Thymus (tissue), 11 donors: ENCODE data around the gene THSD4. TPM values are rescaled to one million over a fixed set of nuclear protein-coding genes. Genes with fewer than 3 reads are reported as not detected.

Source experiments
- DNase-seq, 9 donors: peaks; one replicate each; pipeline ENCODE4 v3.0.0-alpha.2; 2013; ENCODE audit warnings: low spot score in 9 of 9, low read depth in 6 of 9, missing footprints in 1 of 9
- H3K27ac ChIP-seq, 2 donors: one replicate each; pipeline ENCODE4 v1.5.1; 2013; ENCODE audit warnings: control low read depth in 1 of 2, low read depth in 1 of 2, low read length in 1 of 2, mild to moderate bottlenecking in 1 of 2, moderate library complexity in 1 of 2
- H3K27me3 ChIP-seq, 2 donors: one replicate each; pipeline ENCODE4 v1.5.1; 2013; ENCODE audit warnings: low read length in 1 of 2; ENCODE audit not compliant: control insufficient read depth in 2 of 2, insufficient read depth in 1 of 2
- H3K36me3 ChIP-seq, 2 donors: one replicate each; pipeline ENCODE4 v1.5.1; 2013; ENCODE audit warnings: low read length in 1 of 2, mild to moderate bottlenecking in 1 of 2, moderate library complexity in 1 of 2; ENCODE audit not compliant: control insufficient read depth in 2 of 2, insufficient read depth in 2 of 2
- H3K4me1 ChIP-seq, 2 donors: one replicate each; pipeline ENCODE4 v1.5.1; 2013; ENCODE audit warnings: low read length in 2 of 2; ENCODE audit not compliant: control insufficient read depth in 2 of 2, insufficient read depth in 2 of 2
- H3K4me3 ChIP-seq, 2 donors: one replicate each; pipeline ENCODE4 v1.5.1; 2013; ENCODE audit warnings: low read length in 2 of 2, control low read depth in 1 of 2, mild to moderate bottlenecking in 1 of 2
- H3K9me3 ChIP-seq, 2 donors: one replicate each; pipeline ENCODE4 v1.5.1; 2013; ENCODE audit warnings: low read length in 1 of 2, mild to moderate bottlenecking in 1 of 2; ENCODE audit not compliant: control insufficient read depth in 2 of 2, insufficient read depth in 1 of 2
- WGBS: extraction: QIAGEN DNeasy Blood & Tissue Kit; methylation state at CpG from one replicate; pipeline ENCODE4 v1.1.7; 2013; 5-methylcytosine and 5-hydroxymethylcytosine counted together
- polyA plus RNA-seq: library from polyadenylated mRNA; stranded (reverse); fragments of 200-250 nt; gene quantifications from one replicate; pipeline ENCODE4 v1.2.3, GENCODE V29; 2013
- total RNA-seq: library from RNA; stranded (reverse); fragments of 120-200 nt; gene quantifications from one replicate; pipeline ENCODE4 v1.2.4, GENCODE V29; 2013
- donor health status: healthy.

The THSD4 gene
- total and polyA plus RNA-seq, 2 donors = 1.7 to 2.2 TPM

DNA sequence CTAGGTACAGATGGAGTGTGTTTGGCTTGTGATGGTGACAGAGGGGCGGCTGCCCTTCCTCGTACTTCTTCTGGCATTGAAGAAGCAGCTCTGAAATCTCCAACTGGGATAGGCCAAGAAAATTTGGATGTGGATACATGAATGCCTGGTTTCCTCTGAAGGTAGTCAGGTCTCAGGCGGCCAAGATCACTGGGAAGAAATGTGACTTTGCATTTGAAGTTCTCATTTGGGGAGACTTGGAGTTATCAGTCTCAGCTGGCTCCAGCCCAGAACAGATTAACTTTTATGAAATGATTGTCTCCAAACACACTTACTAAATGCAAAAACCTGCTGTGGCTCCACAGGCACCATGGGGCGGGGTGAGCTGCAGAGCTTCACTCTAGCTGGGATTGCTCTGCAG is 215.9 kb downstream of the THSD4 start:
- no peak for DNase-seq
- Histone ChIP-seq H3K27ac (no peak overlapping the region), H3K9me3 (no peaks in the 10 kb centered on the region), H3K27me3 (no peaks in the 10 kb centered on the region), H3K4me1 (no peaks in the 10 kb centered on the region), H3K36me3 (no peaks in the 10 kb centered on the region), H3K4me3 (no peak overlapping the region)
- WGBS = 96% methylated on average over 4 of the region's 4 CpGs

DNA sequence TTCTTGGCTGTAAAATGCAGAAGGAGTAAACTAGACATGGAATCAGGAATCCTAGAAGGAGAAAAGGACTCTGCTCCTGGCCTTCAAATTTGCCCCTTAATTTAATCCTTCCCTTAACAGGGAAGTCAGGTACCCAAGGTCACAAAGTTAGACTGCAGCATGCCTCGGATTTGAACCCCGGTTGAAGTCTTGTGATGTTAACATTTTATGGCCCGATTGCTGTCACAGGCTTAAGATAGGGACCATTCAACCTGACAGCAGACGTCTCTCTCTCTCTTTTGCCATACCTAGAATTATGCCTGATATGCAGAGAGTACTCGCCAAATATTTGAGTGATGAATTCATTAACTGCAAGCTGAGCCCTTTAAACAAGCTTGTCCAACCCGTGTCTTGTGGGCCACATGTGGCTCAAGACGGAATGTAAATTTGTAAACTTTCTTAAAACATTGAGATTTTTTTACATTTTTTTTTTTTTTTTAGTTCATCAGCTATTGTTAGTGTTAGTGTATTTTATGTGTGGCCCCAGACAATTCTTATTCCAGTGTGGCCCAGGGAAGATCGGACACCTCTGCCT is 217.2 kb downstream of the THSD4 start:
- no peaks in the 10 kb centered on the region for H3K4me1 ChIP-seq

DNA sequence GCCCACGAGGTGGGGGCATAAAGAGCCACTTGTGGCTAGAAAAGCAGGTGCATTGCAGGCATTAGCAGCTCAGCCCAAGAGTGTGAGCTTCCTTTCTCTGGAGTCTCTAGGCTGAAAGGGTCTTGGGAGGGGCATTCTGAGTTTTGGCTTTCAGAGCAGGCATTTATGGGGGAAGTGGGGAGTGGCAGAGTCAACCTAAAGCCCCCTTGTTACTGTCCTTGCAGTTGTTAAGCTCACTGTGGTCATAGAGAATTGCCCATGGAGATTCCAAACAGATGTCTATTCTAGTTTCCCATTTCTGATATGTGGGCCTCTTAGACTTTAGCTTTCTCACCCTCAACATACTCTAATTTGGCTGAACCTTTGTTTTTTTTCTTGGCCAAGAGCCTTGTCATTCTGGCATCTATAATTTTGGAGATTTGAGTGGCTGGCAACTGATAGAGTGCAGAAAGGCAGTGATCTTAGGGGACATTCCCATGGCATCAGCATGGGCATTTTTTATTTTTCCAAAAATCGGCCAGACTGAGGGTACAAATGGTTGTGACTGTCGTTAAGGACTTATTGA is 217.9 kb downstream of the THSD4 start:
- no peak for DNase-seq
- no peak overlapping the region for H3K27ac ChIP-seq
- 71% methylated on average over 3 of the region's 3 CpGs for WGBS

More for the DNA sequence above, 217.2 kb downstream of the THSD4 start:
- no peak overlapping the region for H3K4me3 ChIP-seq
- H3K9me3 ChIP-seq = no peaks in the 10 kb centered on the region
- H3K27ac ChIP-seq = no peak overlapping the region
- DNase-seq = no peak
- no peaks in the 10 kb centered on the region for H3K36me3 ChIP-seq
- no peaks in the 10 kb centered on the region for H3K27me3 ChIP-seq
- 93% methylated on average over 8 of the region's 8 CpGs for WGBS

DNA sequence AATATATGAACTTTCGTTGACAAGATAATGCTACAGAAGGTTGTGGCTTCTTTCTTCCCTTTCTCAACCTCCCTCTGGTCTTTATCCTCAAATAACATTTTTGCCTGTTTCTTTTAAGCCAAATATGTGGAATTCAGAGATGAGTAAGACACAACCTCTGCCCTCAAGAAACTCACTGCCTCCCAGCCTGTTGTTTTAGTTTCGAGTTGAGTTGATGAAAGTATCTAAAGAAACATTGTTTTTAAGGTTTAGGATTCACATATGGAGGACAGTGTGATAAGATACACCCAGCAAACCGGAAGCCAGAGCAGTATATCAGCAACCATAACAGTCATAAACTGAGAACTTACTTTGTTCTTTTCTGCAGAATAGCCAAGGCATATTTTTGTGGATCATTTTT is 218.6 kb downstream of the THSD4 start:
- Histone ChIP-seq H3K9me3 (no peaks in the 10 kb centered on the region), H3K36me3 (no peaks in the 10 kb centered on the region), H3K27ac (no peak overlapping the region), H3K4me1 (no peaks in the 10 kb centered on the region), H3K27me3 (no peaks in the 10 kb centered on the region), H3K4me3 (no peak overlapping the region)
- DNase-seq = no peak
- WGBS = 86% methylated on average over 3 of the region's 3 CpGs

More for the DNA sequence above, 217.9 kb downstream of the THSD4 start:
- Histone ChIP-seq H3K4me3 (no peak overlapping the region), H3K36me3 (no peaks in the 10 kb centered on the region), H3K4me1 (no peaks in the 10 kb centered on the region), H3K9me3 (no peaks in the 10 kb centered on the region), H3K27me3 (no peaks in the 10 kb centered on the region)

DNA sequence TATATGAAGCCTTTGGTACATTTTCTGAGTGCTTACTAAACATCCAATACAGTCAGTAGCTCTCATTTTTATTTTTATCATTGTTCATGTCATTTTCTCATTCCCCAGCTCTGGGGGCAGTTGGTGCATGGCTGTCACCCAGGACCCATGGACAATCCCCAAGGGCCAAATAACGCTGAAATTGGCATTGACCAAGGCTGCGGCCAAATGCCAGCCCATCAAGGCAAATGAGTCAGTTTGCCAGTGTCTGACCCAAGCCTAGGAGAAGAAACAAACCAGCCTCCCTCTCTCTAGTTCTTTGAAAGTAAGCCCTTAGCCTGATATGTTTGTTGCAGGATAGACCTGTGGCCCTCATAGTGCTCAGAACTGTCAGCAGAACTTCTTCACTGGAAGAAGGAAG is 219.2 kb downstream of the THSD4 start:
- no peaks in the 10 kb centered on the region for H3K36me3 ChIP-seq
- no peaks in the 10 kb centered on the region for H3K4me1 ChIP-seq
- DNase-seq = no peak
- H3K27ac ChIP-seq = no peak overlapping the region
- 98% methylated on average over 2 of the region's 2 CpGs for WGBS
- no peaks in the 10 kb centered on the region for H3K27me3 ChIP-seq
- no peaks in the 10 kb centered on the region for H3K9me3 ChIP-seq
- no peak overlapping the region for H3K4me3 ChIP-seq

DNA sequence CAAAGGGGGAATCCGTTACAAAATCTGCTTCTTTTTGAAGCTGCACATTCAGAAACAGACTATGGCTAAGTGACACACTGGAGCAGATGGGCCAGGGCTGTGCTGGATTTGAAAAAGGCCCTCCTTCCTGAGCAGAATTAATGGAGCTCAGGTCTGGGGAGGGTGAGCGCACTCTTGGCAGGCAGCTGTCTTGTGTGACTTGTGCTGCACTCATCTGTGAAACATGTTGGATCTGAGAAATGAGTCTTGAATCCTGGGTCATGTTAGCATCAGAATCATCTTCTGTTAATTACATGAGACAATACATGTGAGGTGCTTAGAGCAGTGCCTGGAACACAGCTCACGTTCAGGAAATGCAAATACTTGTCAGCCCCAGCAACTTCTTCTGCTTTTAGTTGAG is 219.6 kb downstream of the THSD4 start:
- H3K27me3 ChIP-seq = no peaks in the 10 kb centered on the region
- no peak for DNase-seq
- no peaks in the 10 kb centered on the region for H3K9me3 ChIP-seq
- no peaks in the 10 kb centered on the region for H3K4me1 ChIP-seq
- H3K27ac ChIP-seq = no peak overlapping the region
- no peaks in the 10 kb centered on the region for H3K36me3 ChIP-seq
- H3K4me3 ChIP-seq = no peak overlapping the region
- WGBS = 69% methylated on average over 3 of the region's 3 CpGs

DNA sequence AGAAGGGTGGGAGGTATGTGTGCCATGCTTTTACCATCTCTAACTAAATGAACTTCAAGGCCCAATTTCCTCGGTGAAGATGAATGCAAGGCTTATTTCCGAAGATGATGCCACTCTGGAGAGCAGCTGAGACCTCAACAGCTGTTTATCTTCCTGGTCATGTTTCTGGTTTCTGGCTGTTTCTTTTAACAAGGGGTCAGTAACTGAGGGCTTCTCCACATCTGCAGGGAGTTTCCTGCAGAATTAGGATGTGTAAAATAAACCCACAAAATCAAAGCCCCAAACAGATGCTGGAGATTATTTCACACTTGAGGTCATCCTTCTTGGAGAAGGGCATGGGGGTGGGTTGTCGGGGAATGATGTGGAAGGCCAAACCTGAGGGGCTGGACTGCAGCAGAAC is 220.3 kb downstream of the THSD4 start:
- H3K27ac ChIP-seq = no peak overlapping the region
- 90% methylated on average over 3 of the region's 3 CpGs for WGBS
- no peaks in the 10 kb centered on the region for H3K36me3 ChIP-seq
- H3K9me3 ChIP-seq = no peaks in the 10 kb centered on the region
- no peaks in the 10 kb centered on the region for H3K27me3 ChIP-seq
- no peak overlapping the region for H3K4me3 ChIP-seq
- no peaks in the 10 kb centered on the region for H3K4me1 ChIP-seq
- no peak for DNase-seq

DNA sequence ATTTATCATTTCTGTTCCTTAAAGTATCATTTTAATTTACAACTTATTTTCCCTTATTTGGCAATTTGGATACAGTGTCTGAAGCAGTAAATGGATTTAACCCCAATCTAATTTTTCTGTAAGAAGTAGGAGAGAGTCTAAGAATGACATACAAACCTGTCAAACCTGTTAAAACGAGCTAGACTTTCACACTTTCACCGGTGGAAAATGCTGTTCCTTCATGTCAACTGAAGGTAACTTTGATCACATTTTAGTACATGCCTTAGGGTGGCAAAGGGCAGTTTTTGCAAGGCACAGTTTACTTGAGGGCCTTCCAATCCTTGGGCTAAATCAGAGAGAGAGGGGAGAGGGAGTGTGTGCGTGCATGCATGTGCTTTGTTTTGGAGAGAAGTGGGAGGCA is 221.4 kb downstream of the THSD4 start:
- no peak overlapping the region for H3K27ac ChIP-seq
- no peaks in the 10 kb centered on the region for H3K27me3 ChIP-seq
- no peak for DNase-seq
- WGBS = 87% methylated on average over 3 of the region's 3 CpGs
- no peaks in the 10 kb centered on the region for H3K9me3 ChIP-seq
- H3K36me3 ChIP-seq = no peaks in the 10 kb centered on the region
- no peaks in the 10 kb centered on the region for H3K4me1 ChIP-seq
- no peak overlapping the region for H3K4me3 ChIP-seq

DNA sequence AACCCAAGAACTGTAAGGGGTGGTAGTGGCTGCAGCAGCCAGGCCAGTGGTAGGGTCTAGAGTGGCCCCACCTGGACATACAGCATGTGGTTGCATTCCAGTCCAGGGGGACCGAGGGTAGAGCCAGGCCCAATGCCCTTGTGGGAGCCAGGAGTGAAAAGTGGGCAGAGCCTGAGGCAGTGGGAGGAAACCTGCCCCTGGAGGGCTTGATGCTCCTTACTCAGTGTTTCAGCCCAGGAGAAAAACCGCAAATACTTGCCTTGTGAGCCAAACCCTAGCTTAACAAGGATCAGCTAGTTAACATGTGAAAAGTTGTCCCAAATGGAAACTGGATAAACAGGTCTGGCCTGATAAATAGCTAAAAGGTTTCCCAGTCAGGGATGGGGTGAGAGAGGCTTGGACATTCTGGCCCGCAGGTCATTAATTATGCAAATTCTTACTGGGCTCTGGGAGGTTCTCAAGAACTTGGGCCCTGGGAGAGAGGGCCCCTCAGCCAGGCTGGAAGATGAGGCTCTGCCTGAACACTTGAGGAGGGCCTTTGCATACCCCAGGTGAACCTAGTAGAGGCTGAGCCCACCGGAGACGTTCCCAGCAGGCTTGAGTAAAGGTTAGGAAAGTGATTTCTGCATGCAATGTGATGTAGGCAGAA is 222.1 kb downstream of the THSD4 start:
- no peak for DNase-seq
- 78% methylated on average over 5 of the region's 5 CpGs for WGBS
- H3K27ac ChIP-seq = peak overlapping the region in 1 of 2 donors; percentile 18

More for the DNA sequence above, 222.1 kb downstream of the THSD4 start:
- H3K9me3 ChIP-seq = no peaks in the 10 kb centered on the region
- no peaks in the 10 kb centered on the region for H3K27me3 ChIP-seq
- H3K4me1 ChIP-seq = no peaks in the 10 kb centered on the region
- H3K4me3 ChIP-seq = no peak overlapping the region
- no peaks in the 10 kb centered on the region for H3K36me3 ChIP-seq
